GM12878 (cell line): ENCODE data around the gene HERC4. TPM values are rescaled to one million over a fixed set of nuclear protein-coding genes. Genes with fewer than 3 reads are reported as not detected.

Experiments
- ATAC-seq: fragments of 200-7000 bp; cut with Tn5 transposase; 3 replicates; pipeline ENCODE4 v1.9.1; 2020; ENCODE audit warnings: mild to moderate bottlenecking, moderate library complexity
- BruUV-seq: library from RNA; stranded (reverse); fragments of 400-500 nt; replicated peaks from 2 replicates; lab custom pipeline; 2021; lab: Mats Ljungman, UMichigan
- CTCF ChIA-PET: fragments of 300-600 bp; sonication (Branson Sonifier 250); formaldehyde crosslinking; extraction: SDS; loops from one replicate; lab custom pipeline; 2021; ENCODE audit warnings: inconsistent platforms; lab: Yijun Ruan, JAX
- POLR2A ChIA-PET: fragments of 350-600 bp; formaldehyde crosslinking; extraction: SDS; loops from one replicate; lab custom pipeline; 2021; ENCODE audit warnings: inconsistent platforms; lab: Charles Lee
- RAD21 ChIA-PET: fragments of 300-600 bp; sonication (Branson Sonifier 250); formaldehyde crosslinking; loops from one replicate; lab custom pipeline; 2023; ENCODE audit warnings: antibody characterized with exemption; ENCODE audit not compliant: unreplicated experiment; lab: Charles Lee
- SMC1A ChIA-PET: fragments of 300-600 bp; sonication (Branson Sonifier 250); formaldehyde crosslinking; loops from one replicate; lab custom pipeline; 2023; ENCODE audit not compliant: unreplicated experiment, uncharacterized antibody; lab: Charles Lee
- DNase-seq: peaks from one replicate; pipeline ENCODE4 v3.0.0-alpha.2; 2011; ENCODE audit warnings: low read depth, low spot score
- FAIRE-seq: peaks from 3 replicates; lab custom pipeline; 2011; peaks lifted over from hg19 to GRCh38; lab: Jason Lieb, UNC
- H2AFZ ChIP-seq: 2 replicates; pipeline ENCODE4 v1.6.0; 2011; ENCODE audit warnings: low read depth, low read length, control low read depth; ENCODE audit not compliant: control insufficient read depth
- H3K27ac ChIP-seq: 2 replicates; pipeline ENCODE4 v1.5.1; 2011; ENCODE audit warnings: control low read depth; ENCODE audit not compliant: control insufficient read depth, insufficient read depth
- H3K27me3 ChIP-seq, 2 experiments: replicated peaks in 1 of 2; 2 replicates each; pipeline versions ENCODE4 v1.6.0 to v1.6.1; 2011; ENCODE audit warnings: low read length in 1 of 2; ENCODE audit not compliant: control insufficient read depth in 2 of 2, insufficient read depth in 2 of 2
- H3K36me3 ChIP-seq, 2 experiments: 2 replicates each; pipeline ENCODE4 v1.5.1; 2011; ENCODE audit warnings: low read length in 1 of 2; ENCODE audit not compliant: control insufficient read depth in 2 of 2, insufficient read depth in 2 of 2
- H3K4me1 ChIP-seq: 2 replicates; pipeline ENCODE4 v1.6.1; 2011; ENCODE audit warnings: mild to moderate bottlenecking, low read length, moderate library complexity, mixed read lengths; ENCODE audit not compliant: control insufficient read depth, insufficient read depth
- H3K4me2 ChIP-seq: 2 replicates; pipeline ENCODE4 v1.6.0; 2011; ENCODE audit warnings: control low read depth; ENCODE audit not compliant: control insufficient read depth, insufficient read depth
- H3K4me3 ChIP-seq: fragments of 200-600 bp; sonication (generic); 2 replicates; pipeline ENCODE4 v1.5.1; 2016
- H3K79me2 ChIP-seq: 2 replicates; pipeline ENCODE4 v1.6.0; 2011; ENCODE audit warnings: low read length; ENCODE audit not compliant: control insufficient read depth, insufficient read depth
- H3K9ac ChIP-seq: 2 replicates; pipeline ENCODE4 v1.8.0; 2011; ENCODE audit warnings: low read length, control low read depth, mixed read lengths; ENCODE audit not compliant: control insufficient read depth, insufficient read depth
- H3K9me3 ChIP-seq: replicated peaks from 3 replicates; pipeline ENCODE4 v1.5.1; 2011; ENCODE audit warnings: mild to moderate bottlenecking, low read length; ENCODE audit not compliant: control insufficient read depth, insufficient read depth
- H4K20me1 ChIP-seq: 2 replicates; pipeline ENCODE4 v1.6.0; 2011; ENCODE audit not compliant: control insufficient read depth, insufficient read depth
- BMI1 ChIP-seq: fragments of 450-650 bp; IDR thresholded peaks from 2 replicates; pipeline ENCODE4 v1.6.1; 2016; ENCODE audit warnings: mild to moderate bottlenecking, moderate library complexity, borderline replicate concordance
- CBX3 ChIP-seq: fragments of 200-600 bp; sonication (generic); IDR thresholded peaks from 2 replicates; pipeline ENCODE4 v1.6.1; 2016; ENCODE audit warnings: low read depth, borderline replicate concordance
- EZH2 ChIP-seq: IDR thresholded peaks from 2 replicates; pipeline ENCODE4 v1.6.1; 2012; ENCODE audit warnings: low read depth, mild to moderate bottlenecking, control low read depth, inconsistent platforms, low read length, borderline replicate concordance; ENCODE audit not compliant: control insufficient read depth
- KAT2A ChIP-seq: conservative IDR thresholded peaks from 2 replicates; pipeline ENCODE4 v1.6.1; 2011; ENCODE audit warnings: low read depth, low read length; ENCODE audit not compliant: control insufficient read depth
- LARP7 ChIP-seq: fragments of 450-650 bp; IDR thresholded peaks from 2 replicates; pipeline ENCODE4 v1.6.1; 2017; ENCODE audit warnings: mild to moderate bottlenecking
- MEF2A ChIP-seq: IDR thresholded peaks from 2 replicates; pipeline ENCODE4 v1.6.1; 2011; ENCODE audit warnings: low read depth, mild to moderate bottlenecking, low read length, moderate library complexity; ENCODE audit not compliant: insufficient read depth
- NR2C2 ChIP-seq: IDR thresholded peaks from 2 replicates; pipeline ENCODE4 v1.6.1; 2011; ENCODE audit warnings: borderline replicate concordance, low read depth; ENCODE audit not compliant: control insufficient read depth, insufficient read length
- NR2F1 ChIP-seq: fragments of 450-650 bp; conservative IDR thresholded peaks from 2 replicates; pipeline ENCODE4 v1.6.1; 2017; ENCODE audit warnings: mild to moderate bottlenecking
- SREBF2 ChIP-seq: IDR thresholded peaks from 2 replicates; pipeline ENCODE4 v1.6.1; 2012; ENCODE audit warnings: mild to moderate bottlenecking, low read length
- STAT1 ChIP-seq: fragments of 450-650 bp; conservative IDR thresholded peaks from 2 replicates; pipeline ENCODE4 v1.6.1; 2014; ENCODE audit warnings: antibody characterized with exemption, mild to moderate bottlenecking
- TBL1XR1 ChIP-seq: IDR thresholded peaks from 2 replicates; pipeline ENCODE4 v1.6.1; 2012; ENCODE audit warnings: low read depth, low read length, improper control_type of control experiment
- ZNF24 ChIP-seq: fragments of 450-650 bp; IDR thresholded peaks from 2 replicates; pipeline ENCODE4 v1.6.1; 2017; ENCODE audit warnings: antibody characterized with exemption, mild to moderate bottlenecking
- ZNF274 ChIP-seq: IDR thresholded peaks from one replicate; pipeline ENCODE4 v1.8.0; 2011; ENCODE audit not compliant: insufficient read length, insufficient read depth
- WGBS: methylation state at CpG from one replicate; pipeline ENCODE4 v1.1.6; 2016; ENCODE audit warnings: low lambda C conversion rate; ENCODE audit not compliant: insufficient replicate concordance, insufficient coverage; ENCODE audit errors: missing lambda C conversion rate; 5-methylcytosine and 5-hydroxymethylcytosine counted together
- in situ Hi-C: fragments of 300-500 bp; cut with MboI; formaldehyde crosslinking; loops from 9 replicates; pipeline ENCODE4 v1.14.3; 2018; ENCODE audit warnings: mixed read lengths
- intact Hi-C: fragments of 100-400 bp; cut with micrococcal nuclease; formaldehyde crosslinking; loops from one replicate; pipeline ENCODE4 v1.14.2; 2022; ENCODE audit not compliant: unreplicated experiment
- polyA plus RNA-seq, 11 experiments: library from polyadenylated mRNA; depleted of rRNA in 4 of 11; unstranded in 6 of 11; stranded (reverse) in 5 of 11; fragments of >200 nt; fragmentation: Nextera tagmentation in 4 of 11; fragmentation: Illumina TruSeq in 1 of 11; extraction: Ambion mirVana in 4 of 11; extraction: Trizol in 1 of 11; gene quantifications; 1 replicate in 1 of 11; 2 replicates in 10 of 11; pipeline versions ENCODE4 v1.2.1 to v1.2.3, GENCODE V29; 2011 to 2016; ENCODE audit warnings: inconsistent platforms in 2 of 11, missing spikeins in 2 of 11, low read depth in 1 of 11
- total RNA-seq, 4 experiments: library from RNA; depleted of rRNA in 3 of 4; stranded (reverse); fragments of >200 nt in 3 of 4; fragmentation: Illumina TruSeq in 1 of 4; extraction: Trizol in 1 of 4; gene quantifications; 2 replicates each; pipeline versions ENCODE4 v1.2.1 to v1.2.3, GENCODE V29; 2013 to 2021
- TF ChIP-seq, protein P1 (sequence below): fragments of 450-650 bp; IDR thresholded peaks from 2 replicates; pipeline ENCODE4 v1.6.1; 2017; ENCODE audit warnings: borderline replicate concordance
- TF ChIP-seq, protein P2 (sequence below): fragments of 150-350 bp; IDR thresholded peaks from 2 replicates; pipeline ENCODE4 v1.6.1; 2016; ENCODE audit warnings: low read depth, low read length

HERC4 gene
- total and polyA plus RNA-seq, 10 of the 15 experiments (the other 5 are each of a cell fraction or from before 2014, with no cell fraction given), result 9.7 to 36.8 (median 23.4) TPM

DNA sequence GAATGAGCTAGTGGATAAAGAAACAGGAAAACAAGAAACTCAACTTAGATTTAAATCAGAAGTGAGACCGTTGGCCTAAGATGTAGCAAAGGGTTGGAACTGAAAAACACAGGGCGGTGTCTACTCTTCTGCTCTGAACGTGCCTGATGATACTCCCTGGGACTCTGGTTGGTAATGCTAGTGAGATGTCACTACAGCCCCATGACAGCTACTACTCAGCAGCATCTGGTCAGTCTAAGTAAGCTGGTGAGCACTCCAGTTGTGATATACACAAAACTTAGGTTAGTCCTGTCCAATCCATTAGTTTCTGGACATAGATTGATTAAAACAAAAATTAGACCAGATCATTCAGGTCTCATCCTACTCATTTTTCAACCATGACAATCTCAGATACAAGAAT is 49.6 kb upstream of the HERC4 start:
- H3K4me3 ChIP-seq, result no peak overlapping the region
- intact Hi-C loops (no loop called here), in situ Hi-C loops (no loop called here)
- H3K9ac ChIP-seq, result no peak overlapping the region
- ChIA-PET POLR2A (no interaction called here), SMC1A (interaction anchor here (1.1 kb wide), 2 partner anchors 31 to 83 kb away, joined by 3 to 4 read pairs; no protein-coding TSS in a partner anchor), RAD21 (no interaction called here), CTCF (no interaction called here)
- H3K36me3 ChIP-seq, result no peaks in the 10 kb centered on the region
- H3K4me2 ChIP-seq, result no peak overlapping the region
- no peaks in the 10 kb centered on the region for H3K4me1 ChIP-seq
- BruUV-seq, result no TSS peak
- no peak for ATAC-seq
- no peaks in the 10 kb centered on the region for H3K79me2 ChIP-seq
- no peak overlapping the region for H3K27ac ChIP-seq
- TF ChIP-seq SREBF2, result no peak
- no peak for TF ChIP-seq NR2C2
- no peak for TF ChIP-seq MEF2A
- TF ChIP-seq, protein P1, sequence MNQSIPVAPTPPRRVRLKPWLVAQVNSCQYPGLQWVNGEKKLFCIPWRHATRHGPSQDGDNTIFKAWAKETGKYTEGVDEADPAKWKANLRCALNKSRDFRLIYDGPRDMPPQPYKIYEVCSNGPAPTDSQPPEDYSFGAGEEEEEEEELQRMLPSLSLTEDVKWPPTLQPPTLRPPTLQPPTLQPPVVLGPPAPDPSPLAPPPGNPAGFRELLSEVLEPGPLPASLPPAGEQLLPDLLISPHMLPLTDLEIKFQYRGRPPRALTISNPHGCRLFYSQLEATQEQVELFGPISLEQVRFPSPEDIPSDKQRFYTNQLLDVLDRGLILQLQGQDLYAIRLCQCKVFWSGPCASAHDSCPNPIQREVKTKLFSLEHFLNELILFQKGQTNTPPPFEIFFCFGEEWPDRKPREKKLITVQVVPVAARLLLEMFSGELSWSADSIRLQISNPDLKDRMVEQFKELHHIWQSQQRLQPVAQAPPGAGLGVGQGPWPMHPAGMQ, result no peak
- no peaks in the 10 kb centered on the region for H3K9me3 ChIP-seq
- DNase-seq, result no peak
- H4K20me1 ChIP-seq, result no peaks in the 10 kb centered on the region
- WGBS, result 33% methylated on average over 3 of the region's 3 CpGs
- H3K27me3 ChIP-seq, result no peaks in the 10 kb centered on the region
- H2AFZ ChIP-seq, result no peak overlapping the region
- FAIRE-seq, result no peak

DNA sequence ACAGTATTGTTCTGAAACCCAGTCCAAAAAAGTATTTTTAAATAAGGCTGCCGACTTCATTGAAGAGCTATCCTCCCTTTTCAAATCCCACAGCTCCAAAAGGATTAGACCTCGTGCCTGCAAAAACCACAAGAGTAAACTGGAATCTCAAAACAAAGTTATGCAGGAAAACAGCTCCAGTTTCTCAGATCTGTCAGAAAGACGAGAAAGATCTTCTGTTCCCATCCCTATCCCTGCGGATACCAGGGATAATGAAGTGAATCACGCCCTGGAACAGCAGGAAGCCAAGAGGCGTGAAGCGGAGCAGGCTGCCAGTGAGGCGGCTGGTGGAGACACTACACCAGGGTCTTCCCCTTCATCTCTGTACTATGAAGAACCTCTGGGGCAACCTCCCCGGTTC is 46.8 kb upstream of the HERC4 start:
- no peak overlapping the region for H3K4me2 ChIP-seq
- no peaks in the 10 kb centered on the region for H3K27me3 ChIP-seq
- no TSS peak for BruUV-seq
- intact Hi-C loops (no loop called here), in situ Hi-C loops (no loop called here)
- ChIA-PET SMC1A (interaction anchor here (1.1 kb wide), 1 partner anchor 111 kb away, joined by 3 read pairs; no protein-coding TSS in a partner anchor), CTCF (interaction anchor here (1.3 kb wide), 1 partner anchor 334 kb away, joined by 3 read pairs; no protein-coding TSS in a partner anchor), POLR2A (no interaction called here), RAD21 (no interaction called here)
- 36% methylated on average over 9 of the region's 9 CpGs for WGBS
- ATAC-seq (no peak), DNase-seq (no peak), FAIRE-seq (no peak)
- no peaks in the 10 kb centered on the region for H3K4me1 ChIP-seq
- no peak overlapping the region for H2AFZ ChIP-seq
- H4K20me1 ChIP-seq, result no peaks in the 10 kb centered on the region
- no peak overlapping the region for H3K4me3 ChIP-seq
- H3K36me3 ChIP-seq, result no peaks in the 10 kb centered on the region
- H3K9me3 ChIP-seq, result no peaks in the 10 kb centered on the region
- no peak overlapping the region for H3K9ac ChIP-seq
- no peaks in the 10 kb centered on the region for H3K79me2 ChIP-seq
- H3K27ac ChIP-seq, result no peak overlapping the region
- TF ChIP-seq CBX3, result no peak
- no peak for TF ChIP-seq NR2F1
- no peak for TF ChIP-seq EZH2
- no peak for TF ChIP-seq BMI1
- no peak for TF ChIP-seq ZNF274
- TF ChIP-seq KAT2A, result no peak
- no peak for TF ChIP-seq LARP7
- TF ChIP-seq TBL1XR1, result no peak
- TF ChIP-seq, protein P2, sequence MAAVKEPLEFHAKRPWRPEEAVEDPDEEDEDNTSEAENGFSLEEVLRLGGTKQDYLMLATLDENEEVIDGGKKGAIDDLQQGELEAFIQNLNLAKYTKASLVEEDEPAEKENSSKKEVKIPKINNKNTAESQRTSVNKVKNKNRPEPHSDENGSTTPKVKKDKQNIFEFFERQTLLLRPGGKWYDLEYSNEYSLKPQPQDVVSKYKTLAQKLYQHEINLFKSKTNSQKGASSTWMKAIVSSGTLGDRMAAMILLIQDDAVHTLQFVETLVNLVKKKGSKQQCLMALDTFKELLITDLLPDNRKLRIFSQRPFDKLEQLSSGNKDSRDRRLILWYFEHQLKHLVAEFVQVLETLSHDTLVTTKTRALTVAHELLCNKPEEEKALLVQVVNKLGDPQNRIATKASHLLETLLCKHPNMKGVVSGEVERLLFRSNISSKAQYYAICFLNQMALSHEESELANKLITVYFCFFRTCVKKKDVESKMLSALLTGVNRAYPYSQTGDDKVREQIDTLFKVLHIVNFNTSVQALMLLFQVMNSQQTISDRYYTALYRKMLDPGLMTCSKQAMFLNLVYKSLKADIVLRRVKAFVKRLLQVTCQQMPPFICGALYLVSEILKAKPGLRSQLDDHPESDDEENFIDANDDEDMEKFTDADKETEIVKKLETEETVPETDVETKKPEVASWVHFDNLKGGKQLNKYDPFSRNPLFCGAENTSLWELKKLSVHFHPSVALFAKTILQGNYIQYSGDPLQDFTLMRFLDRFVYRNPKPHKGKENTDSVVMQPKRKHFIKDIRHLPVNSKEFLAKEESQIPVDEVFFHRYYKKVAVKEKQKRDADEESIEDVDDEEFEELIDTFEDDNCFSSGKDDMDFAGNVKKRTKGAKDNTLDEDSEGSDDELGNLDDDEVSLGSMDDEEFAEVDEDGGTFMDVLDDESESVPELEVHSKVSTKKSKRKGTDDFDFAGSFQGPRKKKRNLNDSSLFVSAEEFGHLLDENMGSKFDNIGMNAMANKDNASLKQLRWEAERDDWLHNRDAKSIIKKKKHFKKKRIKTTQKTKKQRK, result no peak
- TF ChIP-seq STAT1, result no peak
- TF ChIP-seq ZNF24, result no peak
